ENCODE data around the gene DOK5.

Gene DOK5

GRCh38 chr20:54506643-54507042 is 31.2 kb downstream of the DOK5 start:
- TF ChIP-seq YY1 (IDR thresholded peaks at IDR 0.05; ENCODE audit: low read depth) (no peak), TAF1 (IDR thresholded peaks at IDR 0.05; ENCODE audit: low read depth) (no peak), FOXM1 (IDR thresholded peaks at IDR 0.05; ENCODE audit: borderline replicate concordance, low read depth) (no peak)

GRCh38 chr20:54510541-54511129 is 35.2 kb downstream of the DOK5 start:
- no peak for TF ChIP-seq REST (IDR thresholded peaks at IDR 0.05; ENCODE audit: low read depth)
- no peak for TF ChIP-seq NFIC (IDR thresholded peaks at IDR 0.05)
- TF ChIP-seq USF1 (IDR thresholded peaks at IDR 0.05), result no peak
- TF ChIP-seq TCF12 (IDR thresholded peaks at IDR 0.05; ENCODE audit: low read depth), result no peak
- TF ChIP-seq MAX (IDR thresholded peaks at IDR 0.05), result no peak
- TF ChIP-seq CEBPB (IDR thresholded peaks at IDR 0.05), result no peak
- no peak for TF ChIP-seq EGR1 (IDR thresholded peaks at IDR 0.05)
- TF ChIP-seq RAD21 (IDR thresholded peaks at IDR 0.05; ENCODE audit: low read depth), result no peak
- TF ChIP-seq TAF1 (IDR thresholded peaks at IDR 0.05; ENCODE audit: low read depth), result no peak
- TF ChIP-seq EP300 (IDR thresholded peaks at IDR 0.05; ENCODE audit: borderline replicate concordance), result no peak
- TF ChIP-seq YY1 (IDR thresholded peaks at IDR 0.05; ENCODE audit: low read depth), result no peak
- TF ChIP-seq FOXM1 (IDR thresholded peaks at IDR 0.05; ENCODE audit: borderline replicate concordance, low read depth), result no peak
- TF ChIP-seq CREB1 (IDR thresholded peaks at IDR 0.05; ENCODE audit: low read depth), result no peak
- TF ChIP-seq ZBTB7A (IDR thresholded peaks at IDR 0.05; ENCODE audit: low read depth), result no peak
- TF ChIP-seq TEAD4 (IDR thresholded peaks at IDR 0.05), result no peak

GRCh38 chr20:54512694-54513093 is 37.3 kb downstream of the DOK5 start:
- TF ChIP-seq FOXM1 (IDR thresholded peaks at IDR 0.05; ENCODE audit: borderline replicate concordance, low read depth) (no peak), TCF12 (IDR thresholded peaks at IDR 0.05; ENCODE audit: low read depth) (no peak), EP300 (IDR thresholded peaks at IDR 0.05; ENCODE audit: borderline replicate concordance) (no peak), CEBPB (IDR thresholded peaks at IDR 0.05) (no peak), USF1 (IDR thresholded peaks at IDR 0.05) (no peak), TEAD4 (IDR thresholded peaks at IDR 0.05) (no peak), ZBTB7A (IDR thresholded peaks at IDR 0.05; ENCODE audit: low read depth) (no peak), EGR1 (IDR thresholded peaks at IDR 0.05) (no peak), YY1 (IDR thresholded peaks at IDR 0.05; ENCODE audit: low read depth) (no peak), MAX (IDR thresholded peaks at IDR 0.05) (no peak)

GRCh38 chr20:54514028-54514607 is 38.7 kb downstream of the DOK5 start:
- TF ChIP-seq CREB1 (IDR thresholded peaks at IDR 0.05; ENCODE audit: low read depth) (no peak), RAD21 (IDR thresholded peaks at IDR 0.05; ENCODE audit: low read depth) (no peak), EGR1 (IDR thresholded peaks at IDR 0.05) (no peak), REST (IDR thresholded peaks at IDR 0.05; ENCODE audit: low read depth) (no peak), TCF12 (IDR thresholded peaks at IDR 0.05; ENCODE audit: low read depth) (no peak), EP300 (IDR thresholded peaks at IDR 0.05; ENCODE audit: borderline replicate concordance) (no peak), TEAD4 (IDR thresholded peaks at IDR 0.05) (no peak), USF1 (IDR thresholded peaks at IDR 0.05) (no peak), MAX (IDR thresholded peaks at IDR 0.05) (no peak), YY1 (IDR thresholded peaks at IDR 0.05; ENCODE audit: low read depth) (no peak), TAF1 (IDR thresholded peaks at IDR 0.05; ENCODE audit: low read depth) (no peak), ZBTB7A (IDR thresholded peaks at IDR 0.05; ENCODE audit: low read depth) (no peak)
